Vagina (tissue), 2 donors: ENCODE results near the gene MARK3.

Experiments used
- CTCF ChIP-seq, 3 experiments: fragments of 450-650 bp in 2 of 3; fragments of 200-600 bp in 1 of 3; sonication (generic) in 1 of 3; IDR thresholded peaks; one replicate each; pipeline ENCODE4 v1.5.1; 2017 to 2019; ENCODE audit warnings: antibody characterized with exemption in 3 of 3, mild to moderate bottlenecking in 2 of 3, moderate library complexity in 2 of 3
- POLR2A ChIP-seq, 2 donors: fragments of 450-650 bp; IDR thresholded peaks; one replicate each; pipeline ENCODE4 v1.6.1; 2017; ENCODE audit warnings: antibody characterized with exemption in 2 of 2, mild to moderate bottlenecking in 2 of 2, moderate library complexity in 2 of 2

- TF ChIP-seq CTCF (IDR thresholded peaks at IDR 0.05) = no peak
- TF ChIP-seq POLR2A (IDR thresholded peaks at IDR 0.05) = no peak
These were observed 22.4 kb upstream of the MARK3 start for GRCh38 chr14:103362780-103363179.
